Measurements from ENCODE around the gene BLOC1S3. TPM values are rescaled to one million over a fixed set of nuclear protein-coding genes. Genes with fewer than 3 reads are reported as not detected.

Gene BLOC1S3
- total RNA-seq, 2 experiments from 2014 or later, result 8.1 to 13.8 TPM

DNA sequence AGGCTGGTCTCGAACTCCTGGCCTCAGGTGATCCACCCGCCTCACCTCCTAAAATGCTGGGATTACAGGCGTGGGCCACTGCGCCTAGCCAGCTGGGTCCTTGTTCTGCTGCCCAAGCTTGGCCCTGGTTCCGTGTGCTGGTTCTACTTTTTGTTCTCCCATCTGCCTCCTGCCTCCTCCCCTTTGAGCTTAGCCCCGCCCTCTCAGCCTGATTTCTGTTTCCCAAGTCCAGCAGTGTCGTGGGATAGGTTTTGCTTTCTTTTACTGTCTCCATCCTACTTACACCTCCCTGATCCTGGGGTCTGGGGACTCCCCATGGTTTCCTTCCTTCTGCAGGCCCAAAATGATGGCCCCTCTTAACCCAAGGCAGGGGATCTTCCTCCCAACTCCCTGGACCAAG is 2.4 kb downstream of the BLOC1S3 start:
- Histone ChIP-seq H3K4me3 (ENCODE audit: low read depth, low read length, poor library complexity, severe bottlenecking) (no peak overlapping the region), H3K4me2 (ENCODE audit: low read length) (peak overlapping the region; percentile 72; the same call in 1 of the 2 replicates), H3K79me2 (ENCODE audit: insufficient read depth, low read depth, low read length) (peaks cover 32% of the 10 kb centered on the region), H3K27ac (ENCODE audit: low read depth, low read length, poor library complexity, severe bottlenecking) (no peak overlapping the region), H3K36me3 (ENCODE audit: insufficient read depth, low read length) (0 out of 2 replicates have a peak, but pooled peaks cover 8% of the 10 kb centered on the region), H3K9me3 (ENCODE audit: low read length) (no peaks in the 10 kb centered on the region), H3K4me1 (ENCODE audit: insufficient read depth, low read length, poor library complexity, severe bottlenecking) (peaks cover 25% of the 10 kb centered on the region), H3K9me2 (ENCODE audit: insufficient read depth, low read length) (no peaks in the 10 kb centered on the region), H2AFZ (ENCODE audit: low read length) (no peak overlapping the region), H4K20me1 (ENCODE audit: insufficient read depth, low read length) (no peaks in the 10 kb centered on the region)
- ChIA-PET CTCF (ENCODE audit: unreplicated experiment) (no interaction called here), POLR2A (no interaction called here)
- BruUV-seq (replicated peaks), result no TSS peak
- intact Hi-C loops (cut with micrococcal nuclease; ENCODE audit: unreplicated experiment), result no loop called here
- no peak for TF ChIP-seq EZH2phosphoT487 (IDR thresholded peaks at IDR 0.05; ENCODE audit: borderline replicate concordance, low read depth, low read length)
- TF ChIP-seq, protein P1, sequence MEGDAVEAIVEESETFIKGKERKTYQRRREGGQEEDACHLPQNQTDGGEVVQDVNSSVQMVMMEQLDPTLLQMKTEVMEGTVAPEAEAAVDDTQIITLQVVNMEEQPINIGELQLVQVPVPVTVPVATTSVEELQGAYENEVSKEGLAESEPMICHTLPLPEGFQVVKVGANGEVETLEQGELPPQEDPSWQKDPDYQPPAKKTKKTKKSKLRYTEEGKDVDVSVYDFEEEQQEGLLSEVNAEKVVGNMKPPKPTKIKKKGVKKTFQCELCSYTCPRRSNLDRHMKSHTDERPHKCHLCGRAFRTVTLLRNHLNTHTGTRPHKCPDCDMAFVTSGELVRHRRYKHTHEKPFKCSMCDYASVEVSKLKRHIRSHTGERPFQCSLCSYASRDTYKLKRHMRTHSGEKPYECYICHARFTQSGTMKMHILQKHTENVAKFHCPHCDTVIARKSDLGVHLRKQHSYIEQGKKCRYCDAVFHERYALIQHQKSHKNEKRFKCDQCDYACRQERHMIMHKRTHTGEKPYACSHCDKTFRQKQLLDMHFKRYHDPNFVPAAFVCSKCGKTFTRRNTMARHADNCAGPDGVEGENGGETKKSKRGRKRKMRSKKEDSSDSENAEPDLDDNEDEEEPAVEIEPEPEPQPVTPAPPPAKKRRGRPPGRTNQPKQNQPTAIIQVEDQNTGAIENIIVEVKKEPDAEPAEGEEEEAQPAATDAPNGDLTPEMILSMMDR (conservative IDR thresholded peaks at IDR 0.05; ENCODE audit: low read length), result no peak
- DNase-seq (ENCODE audit: low spot score), result no peak

DNA sequence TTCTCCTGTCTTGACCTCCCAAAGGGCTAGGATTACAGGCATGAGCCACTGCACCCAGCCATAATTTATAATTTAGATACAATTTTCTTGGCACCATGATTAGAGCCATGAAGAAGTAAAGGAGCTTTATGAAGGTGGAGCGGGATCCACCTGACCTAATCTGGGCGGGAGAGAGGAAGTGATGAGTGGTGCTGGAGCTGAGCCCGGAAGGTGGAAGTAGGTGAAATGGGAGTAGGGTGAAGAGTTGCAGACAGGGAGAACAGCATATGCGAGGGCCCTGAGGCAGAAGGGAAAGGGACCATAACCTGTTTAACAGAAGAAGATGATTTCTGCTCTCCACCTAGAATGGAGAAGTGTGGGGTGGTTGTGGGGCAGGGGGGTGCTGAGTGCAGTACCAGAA is 4.2 kb downstream of the BLOC1S3 start:
- Histone ChIP-seq H3K4me2 (ENCODE audit: low read length) (no peak overlapping the region), H3K36me3 (ENCODE audit: insufficient read depth, low read length) (0 out of 2 replicates have a peak, but pooled peaks cover 8% of the 10 kb centered on the region), H2AFZ (ENCODE audit: low read length) (no peak overlapping the region), H3K79me2 (ENCODE audit: insufficient read depth, low read depth, low read length) (peaks cover 27% of the 10 kb centered on the region), H3K4me3 (ENCODE audit: low read depth, low read length, poor library complexity, severe bottlenecking) (no peak overlapping the region), H3K9me3 (ENCODE audit: low read length) (no peaks in the 10 kb centered on the region), H3K9me2 (ENCODE audit: insufficient read depth, low read length) (no peaks in the 10 kb centered on the region), H3K4me1 (ENCODE audit: insufficient read depth, low read length, poor library complexity, severe bottlenecking) (peaks cover 25% of the 10 kb centered on the region), H4K20me1 (ENCODE audit: insufficient read depth, low read length) (no peaks in the 10 kb centered on the region), H3K27ac (ENCODE audit: low read depth, low read length, poor library complexity, severe bottlenecking) (no peak overlapping the region)
- ChIA-PET CTCF (ENCODE audit: unreplicated experiment) (no interaction called here), POLR2A (no interaction called here)
- TF ChIP-seq, protein P1 (conservative IDR thresholded peaks at IDR 0.05; ENCODE audit: low read length), result no peak
- TF ChIP-seq EZH2phosphoT487 (IDR thresholded peaks at IDR 0.05; ENCODE audit: borderline replicate concordance, low read depth, low read length), result no peak
- intact Hi-C loops (cut with micrococcal nuclease; ENCODE audit: unreplicated experiment), result no loop called here
- DNase-seq (ENCODE audit: low spot score), result no peak
- no TSS peak for BruUV-seq (replicated peaks)

DNA sequence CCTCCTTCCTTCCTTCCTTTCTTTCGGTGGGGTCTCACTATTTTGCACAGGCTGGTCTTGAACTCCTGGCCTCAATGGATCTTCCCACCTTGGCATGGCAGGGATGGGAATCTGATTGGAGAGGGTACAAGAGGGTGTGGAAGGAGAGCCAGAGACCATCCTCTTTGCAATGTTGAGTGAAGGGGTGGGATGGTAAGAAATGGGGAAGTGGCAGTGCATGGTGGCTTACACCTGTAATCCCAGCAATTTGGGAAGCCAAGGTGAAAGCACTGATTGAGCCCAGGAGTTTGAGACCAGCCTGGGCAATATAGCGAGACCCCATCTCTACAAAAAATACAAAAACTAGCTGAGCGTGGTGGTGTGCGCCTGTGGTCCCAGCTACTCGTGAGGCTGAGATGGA is 5.5 kb downstream of the BLOC1S3 start:
- Histone ChIP-seq H3K79me2 (ENCODE audit: insufficient read depth, low read depth, low read length) (peaks cover 24% of the 10 kb centered on the region), H3K4me2 (ENCODE audit: low read length) (no peak overlapping the region), H3K9me3 (ENCODE audit: low read length) (no peaks in the 10 kb centered on the region), H2AFZ (ENCODE audit: low read length) (no peak overlapping the region), H4K20me1 (ENCODE audit: insufficient read depth, low read length) (no peaks in the 10 kb centered on the region), H3K4me3 (ENCODE audit: low read depth, low read length, poor library complexity, severe bottlenecking) (no peak overlapping the region), H3K4me1 (ENCODE audit: insufficient read depth, low read length, poor library complexity, severe bottlenecking) (peaks cover 25% of the 10 kb centered on the region), H3K9me2 (ENCODE audit: insufficient read depth, low read length) (no peaks in the 10 kb centered on the region), H3K36me3 (ENCODE audit: insufficient read depth, low read length) (0 out of 2 replicates have a peak, but pooled peaks cover 8% of the 10 kb centered on the region), H3K27ac (ENCODE audit: low read depth, low read length, poor library complexity, severe bottlenecking) (no peak overlapping the region)
- TF ChIP-seq, protein P1 (conservative IDR thresholded peaks at IDR 0.05; ENCODE audit: low read length), result no peak
- intact Hi-C loops (cut with micrococcal nuclease; ENCODE audit: unreplicated experiment), result no loop called here
- CTCF ChIA-PET (ENCODE audit: unreplicated experiment), result no interaction called here
- POLR2A ChIA-PET, result interaction anchor here (0.7 kb wide), 1 partner anchor 29 kb away, joined by 4 read pairs; no protein-coding TSS in a partner anchor
- BruUV-seq (replicated peaks), result no TSS peak
- DNase-seq (ENCODE audit: low spot score), result no peak

Measured in OCI-LY7 (cell line).